MM.1S (cell line): ENCODE data around the gene EFR3B.

Experiments
- CTCF ChIP-seq: fragments of 300-600 bp; sonication (generic); IDR thresholded peaks from 2 replicates; pipeline ENCODE4 v1.5.1; 2016; ENCODE audit warnings: antibody characterized with exemption, low read length, mixed read lengths
- EZH2 ChIP-seq: fragments of 300-600 bp; sonication (generic); optimal IDR thresholded peaks from 2 replicates; pipeline ENCODE3; 2017; ENCODE audit warnings: low read depth, mild to moderate bottlenecking, antibody characterized with exemption, low read length, mixed read lengths
- EZH2phosphoT487 ChIP-seq: fragments of 300-600 bp; sonication (generic); IDR thresholded peaks from 2 replicates; pipeline ENCODE4 v1.6.1; 2018; ENCODE audit warnings: antibody characterized with exemption, low read length

- no peak for TF ChIP-seq CTCF
- TF ChIP-seq EZH2, result no peak
- no peak for TF ChIP-seq EZH2phosphoT487
These were observed 15.8 kb upstream of the EFR3B start for GRCh38 chr2:25026008-25026530.
